Activated CD8-positive, alpha-beta T cell treated with anti-CD3 and anti-CD28 coated beads for 36 hours (primary cell): Measurements from ENCODE around the gene SIAH2. TPM values are rescaled to one million over a fixed set of nuclear protein-coding genes. Genes with fewer than 3 reads are reported as not detected.

Source experiments
- ATAC-seq: fragments of 200-7000 bp; cut with Tn5 transposase; one replicate; pipeline ENCODE4 v1.10.0; 2021; ENCODE audit warnings: mild to moderate bottlenecking, moderate library complexity
- CTCF ChIA-PET: fragments of 350-600 bp; sonication (Branson Sonifier 250); formaldehyde crosslinking; loops from one replicate; lab custom pipeline; 2021; ENCODE audit warnings: antibody characterized with exemption; lab: Charles Lee
- POLR2A ChIA-PET: fragments of 350-600 bp; sonication (Branson Sonifier 250); formaldehyde crosslinking; loops from one replicate; lab custom pipeline; 2021; ENCODE audit warnings: antibody characterized with exemption; lab: Charles Lee
- DNase-seq: peaks from one replicate; pipeline ENCODE4 v3.0.0-alpha.2; 2020
- H3K27ac Mint-ChIP-seq: one replicate; pipeline ENCODE4 v1.8.0; 2021; ENCODE audit warnings: mild to moderate bottlenecking, mixed read lengths
- H3K27me3 Mint-ChIP-seq: one replicate; pipeline ENCODE4 v1.8.0; 2021; ENCODE audit warnings: mixed read lengths
- H3K36me3 Mint-ChIP-seq: one replicate; pipeline ENCODE4 v1.8.0; 2021; ENCODE audit warnings: low read depth, mixed read lengths
- H3K4me1 Mint-ChIP-seq: one replicate; pipeline ENCODE4 v1.8.0; 2021; ENCODE audit warnings: low read depth, mixed read lengths
- H3K4me3 Mint-ChIP-seq: one replicate; pipeline ENCODE4 v1.8.0; 2021; ENCODE audit warnings: mild to moderate bottlenecking, moderate library complexity, mixed read lengths
- H3K9me3 Mint-ChIP-seq: one replicate; pipeline ENCODE4 v1.8.0; 2021; ENCODE audit warnings: mixed read lengths
- intact Hi-C: fragments of 100-400 bp; cut with micrococcal nuclease; formaldehyde crosslinking; loops from one replicate; pipeline ENCODE4 v1.10.0; 2022
- total RNA-seq, 2 experiments: library from RNA; stranded (reverse); gene quantifications; one replicate each; pipeline ENCODE4 v1.2.3, GENCODE V29; 2021
- TF ChIP-seq, protein P1 (sequence below): fragments of 200-600 bp; IDR thresholded peaks from one replicate; pipeline ENCODE4 v1.8.0; 2022; ENCODE audit warnings: antibody characterized with exemption, mild to moderate bottlenecking

The SIAH2 gene
- total RNA-seq, 2 experiments from 2014 or later: 90.3 to 91.1 TPM

GRCh38 chr3:150757364-150757763, 5.6 kb downstream of the SIAH2 start:
- Mint-ChIP-seq H3K4me1 (peaks cover 65% of the 10 kb centered on the region), H3K27ac (peak overlapping the region; percentile 91), H3K27me3 (no peaks in the 10 kb centered on the region), H3K9me3 (no peaks in the 10 kb centered on the region), H3K36me3 (peaks cover 91% of the 10 kb centered on the region), H3K4me3 (peak overlapping the region; percentile 76)
- DNase-seq (no peak), ATAC-seq (no peak)
- intact Hi-C loops: no loop called here
- POLR2A ChIA-PET: interaction anchor here (0.6 to 1.3 kb wide), 5 partner anchors 9 to 94 kb away, joined by 3 to 4 read pairs (median 4); no protein-coding TSS in a partner anchor
- TF ChIP-seq, protein P1, sequence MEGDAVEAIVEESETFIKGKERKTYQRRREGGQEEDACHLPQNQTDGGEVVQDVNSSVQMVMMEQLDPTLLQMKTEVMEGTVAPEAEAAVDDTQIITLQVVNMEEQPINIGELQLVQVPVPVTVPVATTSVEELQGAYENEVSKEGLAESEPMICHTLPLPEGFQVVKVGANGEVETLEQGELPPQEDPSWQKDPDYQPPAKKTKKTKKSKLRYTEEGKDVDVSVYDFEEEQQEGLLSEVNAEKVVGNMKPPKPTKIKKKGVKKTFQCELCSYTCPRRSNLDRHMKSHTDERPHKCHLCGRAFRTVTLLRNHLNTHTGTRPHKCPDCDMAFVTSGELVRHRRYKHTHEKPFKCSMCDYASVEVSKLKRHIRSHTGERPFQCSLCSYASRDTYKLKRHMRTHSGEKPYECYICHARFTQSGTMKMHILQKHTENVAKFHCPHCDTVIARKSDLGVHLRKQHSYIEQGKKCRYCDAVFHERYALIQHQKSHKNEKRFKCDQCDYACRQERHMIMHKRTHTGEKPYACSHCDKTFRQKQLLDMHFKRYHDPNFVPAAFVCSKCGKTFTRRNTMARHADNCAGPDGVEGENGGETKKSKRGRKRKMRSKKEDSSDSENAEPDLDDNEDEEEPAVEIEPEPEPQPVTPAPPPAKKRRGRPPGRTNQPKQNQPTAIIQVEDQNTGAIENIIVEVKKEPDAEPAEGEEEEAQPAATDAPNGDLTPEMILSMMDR: no peak
- CTCF ChIA-PET: interaction anchor here (1.0 to 1.4 kb wide), 3 partner anchors 14 to 53 kb away, joined by 3 read pairs; partner anchors contain the start of gene ERICH6

- ChIA-PET POLR2A (interaction anchor here (0.6 to 2.0 kb wide), 7 partner anchors 8 to 1478 kb away, joined by 3 to 6 read pairs (median 4); no protein-coding TSS in a partner anchor), CTCF (interaction anchor here (1.0 to 1.4 kb wide), 4 partner anchors 13 to 52 kb away, joined by 3 read pairs; partner anchors contain the start of gene ERICH6)
- intact Hi-C loops: no loop called here
- TF ChIP-seq, protein P1: no peak
- DNase-seq (no peak), ATAC-seq (no peak)
- peak overlapping the region; percentile 91 for H3K27ac Mint-ChIP-seq
- no peaks in the 10 kb centered on the region for H3K27me3 Mint-ChIP-seq
- H3K4me1 Mint-ChIP-seq: peaks cover 73% of the 10 kb centered on the region
- peaks cover 91% of the 10 kb centered on the region for H3K36me3 Mint-ChIP-seq
- H3K9me3 Mint-ChIP-seq: no peaks in the 10 kb centered on the region
- H3K4me3 Mint-ChIP-seq: peak overlapping the region; percentile 23
These were observed 6.4 kb downstream of the SIAH2 start for GRCh38 chr3:150756491-150757059.

- TF ChIP-seq, protein P1: no peak
- no peaks in the 10 kb centered on the region for H3K27me3 Mint-ChIP-seq
- POLR2A ChIA-PET: interaction anchor here (0.6 to 2.0 kb wide), 6 partner anchors 9 to 1479 kb away, joined by 3 to 6 read pairs (median 4); no protein-coding TSS in a partner anchor
- CTCF ChIA-PET: interaction anchor here (1.0 to 1.4 kb wide), 2 partner anchors 13 to 31 kb away, joined by 3 read pairs; no protein-coding TSS in a partner anchor
- peaks cover 79% of the 10 kb centered on the region for H3K4me1 Mint-ChIP-seq
- H3K9me3 Mint-ChIP-seq: no peaks in the 10 kb centered on the region
- DNase-seq: no peak
- no peak overlapping the region for H3K4me3 Mint-ChIP-seq
- no peak overlapping the region for H3K27ac Mint-ChIP-seq
- intact Hi-C loops: no loop called here
- peaks cover 91% of the 10 kb centered on the region for H3K36me3 Mint-ChIP-seq
- no peak for ATAC-seq
These were observed 7.1 kb downstream of the SIAH2 start for GRCh38 chr3:150755902-150756301.

- peaks cover 85% of the 10 kb centered on the region for H3K4me1 Mint-ChIP-seq
These were observed 8.1 kb downstream of the SIAH2 start for GRCh38 chr3:150754896-150755295.

More at GRCh38 chr3:150754896-150755295, 8.1 kb downstream of the SIAH2 start:
- Mint-ChIP-seq H3K27me3 (no peaks in the 10 kb centered on the region), H3K36me3 (peaks cover 90% of the 10 kb centered on the region), H3K9me3 (no peaks in the 10 kb centered on the region), H3K4me3 (peak overlapping the region; percentile 39), H3K27ac (no peak overlapping the region)
- DNase-seq (no peak), ATAC-seq (no peak)
- ChIA-PET CTCF (interaction anchor here (0.8 kb wide), 1 partner anchor 110 kb away, joined by 3 read pairs; no protein-coding TSS in a partner anchor), POLR2A (interaction anchor here (2.0 kb wide), 1 partner anchor 10 kb away, joined by 6 read pairs; no protein-coding TSS in a partner anchor)
- intact Hi-C loops: no loop called here
- TF ChIP-seq, protein P1: no peak
